GM19468 (cell line): ENCODE measurements around the gene POU2AF2.
"Not testable (repeated sequence)": the region's sequence is repeated elsewhere in the genome, so short reads cannot be mapped to it uniquely, and the experiment has no call there.

Source experiments
- ATAC-seq: cut with Tn5 transposase; IDR thresholded peaks from one replicate; pipeline ENCODE4 v1.9.1; 2021; ENCODE audit warnings: mild to moderate bottlenecking, moderate library complexity, moderate number of reproducible peaks; ENCODE audit not compliant: unreplicated experiment; ENCODE audit errors: extremely low read depth

The POU2AF2 gene

DNA sequence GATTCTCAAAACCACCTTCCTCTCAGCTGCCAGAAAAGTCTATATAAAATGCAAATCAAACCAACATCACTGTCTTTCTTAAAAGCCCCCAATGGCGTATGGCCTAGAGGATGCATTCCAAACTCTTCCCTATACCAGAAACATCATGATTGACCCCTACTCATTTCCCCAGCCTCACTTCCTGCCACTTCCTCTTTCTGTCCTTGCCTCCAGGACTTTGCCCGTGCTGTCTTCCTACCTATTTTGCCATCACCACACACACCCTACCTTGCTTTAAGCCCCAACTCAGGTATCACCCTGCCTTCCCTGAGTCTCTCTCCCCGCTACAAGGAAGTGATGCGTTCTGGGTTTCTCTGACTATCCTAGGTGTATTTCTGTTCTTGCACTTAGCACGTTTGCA, 8.1 kb downstream of the POU2AF2 start:
- no peak for ATAC-seq

DNA sequence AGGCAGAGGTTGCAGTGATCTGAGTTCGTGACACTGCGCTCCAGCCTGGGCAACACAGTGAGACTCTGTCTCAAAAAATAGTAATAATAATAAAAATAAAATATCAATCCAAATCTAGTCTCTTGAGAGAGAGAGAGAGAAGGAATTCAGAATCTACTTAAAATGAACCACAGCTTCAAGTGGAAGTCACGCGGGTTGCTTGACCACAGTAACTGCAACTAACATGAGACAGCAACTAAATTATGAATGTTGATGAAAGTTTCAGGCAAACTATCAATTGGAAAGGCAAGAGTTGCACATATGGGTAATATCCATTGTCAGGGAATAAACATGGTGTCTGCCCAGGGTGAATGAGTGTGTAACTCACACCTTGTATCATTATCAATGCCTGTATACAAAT, 12.5 kb downstream of the POU2AF2 start:
- ATAC-seq = no peak

DNA sequence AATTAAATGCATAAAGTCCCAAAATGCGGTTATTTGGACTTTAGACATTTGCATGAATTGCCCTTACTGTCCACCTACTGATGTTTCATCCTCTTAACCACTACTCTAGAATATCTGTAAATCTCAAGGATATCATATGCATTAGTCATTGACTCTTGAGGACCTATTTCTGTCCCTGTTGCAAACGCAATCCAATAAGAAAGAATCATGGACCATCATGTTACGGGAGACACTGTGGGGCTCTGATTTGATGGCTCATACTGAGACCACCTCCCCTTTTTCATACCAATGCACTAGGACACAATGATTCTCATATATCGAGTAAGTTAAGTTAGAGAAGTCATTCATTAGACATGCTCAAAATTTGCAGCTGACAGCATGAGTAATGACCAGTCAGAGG, 14.4 kb downstream of the POU2AF2 start:
- no peak for ATAC-seq

DNA sequence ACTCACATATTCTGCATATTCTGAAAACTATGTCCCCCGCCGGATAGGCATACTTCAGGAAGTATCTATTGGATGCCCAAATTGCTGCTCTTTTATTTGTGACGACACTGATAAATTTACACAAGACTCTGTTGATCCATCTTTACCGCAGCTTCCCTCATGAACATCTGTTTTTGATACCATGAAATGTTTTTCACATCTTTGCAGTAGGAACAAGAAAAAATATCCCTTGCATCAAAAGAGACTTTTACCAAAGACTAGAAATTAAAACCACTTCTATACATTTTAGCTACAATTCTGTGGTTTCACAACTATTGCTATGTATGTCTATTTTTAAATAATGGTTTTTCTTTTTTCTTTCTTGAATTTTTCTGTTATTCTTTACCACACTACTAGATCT, 15.3 kb downstream of the POU2AF2 start:
- no peak for ATAC-seq

DNA sequence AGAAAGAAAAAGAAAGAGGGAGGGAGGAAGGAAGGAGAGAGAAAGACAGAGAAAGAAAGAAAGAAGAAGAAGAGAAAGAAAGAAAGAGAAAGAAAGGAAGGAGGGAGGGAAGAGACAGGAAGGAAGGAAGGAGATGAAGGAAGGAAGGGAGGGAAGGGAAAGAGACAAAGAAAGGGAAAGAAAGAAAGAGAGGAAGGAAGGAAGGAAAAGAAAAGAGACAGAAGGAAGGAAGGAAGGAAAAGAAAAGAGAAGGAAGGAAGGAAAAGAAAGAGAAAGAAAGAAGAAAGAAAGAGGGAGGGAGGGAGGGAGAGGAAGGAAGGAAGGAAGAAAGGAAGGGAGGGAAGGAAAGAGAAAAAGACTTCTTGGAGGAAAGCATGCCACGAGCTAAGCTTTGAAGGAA, 19.1 kb downstream of the POU2AF2 start:
- ATAC-seq = no peak

DNA sequence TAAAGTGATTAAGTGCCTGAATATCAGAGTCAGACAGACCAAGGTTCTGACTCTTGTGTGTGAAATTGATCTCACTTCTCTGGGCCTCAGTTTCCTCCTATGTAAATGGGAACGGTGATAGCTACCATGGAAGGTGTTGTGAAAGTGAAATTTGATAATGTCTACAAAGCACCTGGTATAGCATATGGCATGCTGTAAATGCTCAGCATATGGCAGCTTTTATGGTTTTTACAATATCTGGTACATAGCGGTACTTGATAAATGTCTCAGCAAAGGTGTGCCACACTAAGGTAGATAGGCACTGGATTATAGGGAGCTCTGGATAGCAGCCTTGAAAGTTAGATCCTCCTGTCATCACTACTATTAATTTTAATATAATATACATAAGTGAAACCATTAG, 19.9 kb downstream of the POU2AF2 start:
- no peak for ATAC-seq

DNA sequence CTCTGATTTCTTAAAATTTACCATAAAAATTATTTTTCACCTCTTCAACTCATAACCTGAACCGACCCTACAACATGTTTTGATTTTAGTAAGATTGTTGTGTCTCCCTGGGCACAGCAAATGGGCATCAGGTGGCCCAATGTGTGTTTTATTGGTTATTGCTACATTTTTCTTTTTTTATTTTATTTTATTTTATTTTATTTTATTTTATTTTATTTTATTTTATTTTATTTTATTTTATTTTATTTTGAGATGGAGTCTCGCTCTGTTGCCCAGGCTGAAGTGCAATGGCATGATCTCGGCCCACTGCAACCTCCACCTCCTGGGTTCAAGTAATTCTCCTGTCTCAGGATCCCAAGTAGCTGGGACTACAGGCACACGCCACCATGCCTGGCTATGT, 22.8 kb downstream of the POU2AF2 start:
- ATAC-seq = not testable (repeated sequence)

DNA sequence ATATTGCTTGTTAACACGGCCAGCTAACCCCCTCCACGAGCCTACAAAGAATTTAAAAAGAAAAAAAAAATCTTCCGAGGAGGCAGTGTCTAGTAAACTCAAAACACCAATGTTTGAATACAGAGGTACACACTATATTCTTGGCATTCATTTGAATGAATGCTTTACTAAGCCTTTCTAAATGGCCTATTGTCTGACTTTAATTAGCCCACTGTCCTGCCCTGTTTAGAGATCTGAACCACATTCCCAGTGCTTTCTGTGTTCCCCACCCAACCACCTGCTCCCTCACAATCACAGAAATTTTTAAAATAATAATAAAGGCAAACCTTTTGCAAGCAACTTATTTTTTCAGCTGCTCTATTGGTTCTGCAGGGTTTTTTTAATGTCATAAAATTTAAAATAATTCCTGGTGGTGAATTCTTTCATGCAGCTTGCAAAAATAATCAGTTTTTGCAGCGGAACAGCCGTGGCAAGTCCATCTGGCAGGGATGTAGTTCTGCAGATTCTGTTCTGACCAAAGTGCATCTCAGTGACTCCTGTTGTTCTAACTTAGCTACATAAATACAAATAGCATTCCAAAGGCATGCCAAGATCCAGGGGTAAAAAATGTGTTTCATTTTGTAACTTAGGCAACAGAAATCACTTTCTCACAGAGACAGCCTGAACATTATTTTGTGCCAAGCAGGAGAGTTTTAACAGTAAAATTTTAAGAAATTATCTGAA, 23.8 kb downstream of the POU2AF2 start:
- no peak for ATAC-seq

DNA sequence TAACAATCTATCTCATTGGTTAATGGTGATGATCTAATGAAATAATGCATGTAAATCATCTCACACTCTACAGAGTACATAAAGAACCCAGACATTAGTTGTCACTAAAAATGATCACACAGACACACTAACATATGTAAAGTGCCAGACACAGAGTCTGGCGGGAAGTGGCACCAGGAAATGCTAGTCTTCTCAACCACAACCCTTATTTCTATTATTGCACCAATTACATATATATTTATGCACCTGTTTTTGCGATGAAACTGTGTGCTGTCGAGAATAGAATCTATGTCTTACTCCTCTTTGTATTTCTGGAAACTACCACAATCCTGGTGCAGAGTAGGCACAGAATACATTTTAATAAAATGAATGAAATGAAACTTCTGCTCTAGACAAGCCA, 26.9 kb downstream of the POU2AF2 start:
- ATAC-seq = no peak

DNA sequence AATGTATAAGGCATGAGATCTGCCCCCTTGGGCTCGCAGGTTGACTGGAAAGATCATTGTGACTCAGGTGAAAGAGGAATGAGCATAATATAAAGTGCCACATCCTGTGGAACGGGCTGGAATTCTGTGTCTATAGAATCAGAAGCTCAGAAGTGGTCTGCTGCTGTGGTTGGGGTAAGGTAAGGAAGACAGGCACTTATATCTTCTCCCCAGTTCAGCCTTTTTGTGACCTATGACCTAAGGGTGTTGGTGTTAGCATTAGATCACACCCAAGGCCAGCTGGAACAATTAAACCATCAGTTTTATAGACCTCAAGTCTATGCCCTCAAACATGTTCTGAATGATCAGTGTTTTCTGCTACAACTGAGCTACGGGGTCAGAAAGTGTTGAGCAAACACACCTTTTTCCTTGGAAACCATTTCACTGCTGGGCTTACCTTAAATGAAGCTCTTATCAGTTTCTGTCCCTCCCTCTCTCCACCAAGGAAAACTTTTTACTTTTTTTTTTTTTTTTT, 37.1 kb downstream of the POU2AF2 start:
- ATAC-seq = no peak

DNA sequence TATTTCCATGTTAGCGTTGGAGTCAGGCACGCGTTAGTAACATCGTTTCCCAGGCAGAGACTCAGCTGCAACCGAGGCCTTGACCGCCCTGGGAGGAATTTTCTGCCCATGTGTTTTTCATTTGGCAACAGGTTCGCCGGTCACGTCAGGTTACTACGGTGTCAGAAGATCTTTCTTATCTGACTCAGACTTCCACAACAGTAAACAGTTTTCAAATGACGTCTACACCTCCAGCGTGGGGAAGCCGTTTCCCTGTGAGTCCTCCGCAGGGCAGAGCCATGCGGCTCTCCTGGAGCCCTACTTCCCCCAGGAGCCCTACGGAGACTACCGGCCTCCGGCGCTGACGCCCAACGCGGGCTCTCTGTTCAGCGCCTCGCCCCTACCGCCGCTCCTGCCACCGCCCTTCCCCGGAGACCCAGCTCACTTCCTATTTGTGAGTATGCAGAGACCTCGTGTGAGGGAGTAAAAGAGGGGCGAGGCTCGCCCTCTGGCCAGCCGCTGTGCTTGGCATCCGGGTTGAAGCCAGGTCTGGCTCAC, 38.5 kb downstream of the POU2AF2 start:
- ATAC-seq = no peak

DNA sequence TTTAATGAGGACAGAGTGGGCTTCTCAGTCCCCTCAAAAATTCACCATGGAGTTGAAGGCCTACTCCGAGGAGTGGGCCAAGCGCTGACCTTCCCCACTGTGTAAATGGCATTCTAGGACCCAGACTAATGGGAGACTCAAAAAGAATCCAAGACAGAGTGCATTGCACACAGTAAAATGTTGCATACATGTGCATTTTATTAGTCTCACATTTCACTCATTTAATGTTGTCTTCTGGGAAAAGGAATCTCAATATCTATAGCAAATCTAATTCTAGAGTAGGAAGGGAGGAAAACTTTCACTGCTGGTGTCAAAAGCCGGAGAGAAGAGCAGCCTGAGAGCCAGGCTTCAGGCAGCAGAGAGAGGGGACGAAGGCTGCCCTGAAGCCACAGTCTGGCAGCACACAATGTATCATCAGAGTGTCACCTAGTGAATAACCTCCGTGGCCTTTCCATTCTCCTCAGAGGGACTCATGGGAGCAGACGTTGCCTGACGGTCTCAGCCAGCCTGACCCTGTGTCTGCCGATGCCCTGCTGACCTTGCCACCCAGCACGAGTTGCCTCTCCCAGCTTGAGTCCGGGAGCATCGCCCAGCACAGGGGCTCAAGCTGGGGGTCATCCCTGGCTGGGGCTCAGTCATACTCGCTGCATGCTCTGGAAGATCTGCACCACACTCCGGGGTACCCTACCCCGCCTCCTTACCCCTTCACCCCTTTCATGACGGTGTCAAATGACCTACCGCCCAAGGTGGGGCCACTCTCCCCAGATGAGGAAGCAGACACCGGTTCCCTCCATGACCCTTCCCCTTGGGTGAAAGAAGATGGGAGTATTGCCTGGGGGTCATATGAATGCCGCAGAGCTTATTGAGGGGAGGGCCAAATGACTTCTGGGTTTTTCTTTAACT, 39.9 kb downstream of the POU2AF2 start:
- ATAC-seq = no peak

DNA sequence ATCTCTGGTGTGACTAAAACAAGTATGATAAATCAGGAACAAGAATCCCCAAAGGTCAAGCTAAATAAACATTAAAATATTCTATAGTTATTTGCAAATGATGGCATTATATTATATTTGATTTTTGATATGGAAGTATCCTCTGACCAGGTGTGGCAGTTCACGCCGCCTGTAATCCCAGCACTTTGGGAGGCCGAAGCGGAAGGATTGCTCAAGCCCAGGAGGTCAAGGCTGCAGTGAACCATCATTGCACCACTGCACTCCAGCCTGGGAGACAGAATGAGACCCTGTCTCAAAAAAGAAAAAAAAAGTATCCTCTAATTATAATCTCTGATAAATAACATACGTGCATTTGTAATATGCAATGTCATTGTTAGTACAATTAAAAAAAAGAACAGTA, 46.2 kb downstream of the POU2AF2 start:
- no peak for ATAC-seq

DNA sequence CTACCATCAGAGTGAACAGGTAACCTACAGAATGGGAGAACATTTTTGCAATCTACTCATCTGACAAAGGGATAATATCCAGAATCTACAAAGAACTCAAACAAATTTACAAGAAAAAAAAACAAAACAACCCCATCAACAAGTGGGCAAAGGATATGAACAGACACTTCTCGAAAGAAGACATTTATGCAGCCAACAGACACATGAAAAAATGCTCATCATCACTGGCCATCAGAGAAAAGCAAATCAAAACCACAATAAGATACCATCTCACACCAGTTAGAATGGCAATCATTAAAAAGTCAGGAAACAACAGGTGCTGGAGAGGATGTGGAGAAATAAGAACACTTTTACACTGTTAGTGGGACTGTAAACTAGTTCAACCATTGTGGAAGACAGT, 46.9 kb downstream of the POU2AF2 start:
- not testable (repeated sequence) for ATAC-seq

DNA sequence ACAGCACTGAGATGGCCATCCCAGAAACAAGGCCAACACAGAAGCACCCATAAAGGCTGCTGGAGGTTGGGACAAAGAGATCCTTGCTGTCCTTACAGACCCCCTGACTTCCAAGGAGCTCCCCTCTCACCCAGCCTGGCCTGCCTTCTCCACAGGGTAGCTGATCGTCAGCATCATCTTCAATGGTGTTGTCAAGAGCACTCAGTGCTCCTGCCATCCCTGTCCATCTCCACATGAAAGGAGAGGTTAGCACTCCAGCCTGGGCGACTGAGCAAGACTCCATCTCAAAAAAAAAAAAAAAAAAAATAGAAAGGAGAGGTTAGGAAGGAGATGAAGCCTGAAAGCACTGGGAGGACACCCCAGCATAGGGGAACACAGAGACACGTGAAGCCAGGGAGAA, 50.7 kb downstream of the POU2AF2 start:
- no peak for ATAC-seq

DNA sequence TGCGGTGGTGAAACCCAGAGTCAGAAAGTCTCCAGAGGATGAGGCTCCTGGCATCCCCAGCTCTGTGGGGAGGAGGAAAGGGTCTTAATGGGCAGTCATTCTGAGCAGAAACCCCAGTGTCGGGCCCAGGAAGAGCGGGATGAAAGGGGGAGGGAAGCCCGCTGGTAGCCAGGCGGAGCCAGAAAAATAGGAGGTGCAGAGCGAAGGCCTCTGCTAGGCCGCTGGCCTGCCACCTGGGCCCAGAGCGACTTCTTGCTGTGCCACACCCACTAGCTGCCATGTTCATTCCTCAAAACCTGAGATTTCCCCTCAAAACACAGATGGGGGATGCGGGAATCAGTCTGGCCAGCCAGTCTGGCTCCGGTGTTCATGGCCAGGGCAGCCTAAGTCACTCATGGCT, 52.2 kb downstream of the POU2AF2 start:
- ATAC-seq = no peak

DNA sequence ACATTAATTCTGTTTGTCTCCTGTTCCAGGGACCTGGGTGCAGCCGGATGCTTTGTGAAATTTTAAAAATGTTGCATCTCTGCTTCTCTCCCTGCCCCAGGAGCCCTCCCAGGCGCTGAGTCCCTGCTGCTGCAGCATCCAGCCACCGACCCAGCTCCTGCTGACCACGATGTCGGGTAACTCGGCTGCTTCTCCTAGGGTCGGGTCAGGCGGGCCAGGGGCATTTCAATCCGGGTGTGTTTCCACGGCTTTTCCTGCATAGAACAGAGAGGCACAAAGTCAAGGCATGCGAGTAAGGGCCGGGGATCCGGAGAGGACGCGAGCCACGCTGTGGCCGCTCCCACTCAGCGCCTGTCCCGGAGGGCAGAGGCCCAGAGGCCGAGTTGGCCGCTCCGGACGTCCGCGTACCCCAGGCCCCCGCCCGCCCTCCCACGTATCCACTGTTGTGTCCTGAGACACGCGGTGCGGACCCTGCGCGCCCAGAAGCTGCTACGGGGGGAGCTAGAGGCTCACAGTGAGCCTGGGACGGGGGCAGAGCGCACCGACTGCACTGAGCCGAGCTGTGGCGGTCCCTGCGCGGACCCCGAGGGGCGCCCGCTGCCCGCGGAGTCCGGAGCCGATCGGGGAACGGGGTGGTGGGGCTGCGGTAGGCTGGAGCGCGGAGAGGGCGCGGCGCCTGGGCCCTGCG, 53.0 kb downstream of the POU2AF2 start, which contains the start of gene POU2AF3:
POU2AF3 (plus strand) TSS at position 134 of the 688 bp plus-strand sequence; CDS start at position 170, 36 bp downstream.
- no peak for ATAC-seq

DNA sequence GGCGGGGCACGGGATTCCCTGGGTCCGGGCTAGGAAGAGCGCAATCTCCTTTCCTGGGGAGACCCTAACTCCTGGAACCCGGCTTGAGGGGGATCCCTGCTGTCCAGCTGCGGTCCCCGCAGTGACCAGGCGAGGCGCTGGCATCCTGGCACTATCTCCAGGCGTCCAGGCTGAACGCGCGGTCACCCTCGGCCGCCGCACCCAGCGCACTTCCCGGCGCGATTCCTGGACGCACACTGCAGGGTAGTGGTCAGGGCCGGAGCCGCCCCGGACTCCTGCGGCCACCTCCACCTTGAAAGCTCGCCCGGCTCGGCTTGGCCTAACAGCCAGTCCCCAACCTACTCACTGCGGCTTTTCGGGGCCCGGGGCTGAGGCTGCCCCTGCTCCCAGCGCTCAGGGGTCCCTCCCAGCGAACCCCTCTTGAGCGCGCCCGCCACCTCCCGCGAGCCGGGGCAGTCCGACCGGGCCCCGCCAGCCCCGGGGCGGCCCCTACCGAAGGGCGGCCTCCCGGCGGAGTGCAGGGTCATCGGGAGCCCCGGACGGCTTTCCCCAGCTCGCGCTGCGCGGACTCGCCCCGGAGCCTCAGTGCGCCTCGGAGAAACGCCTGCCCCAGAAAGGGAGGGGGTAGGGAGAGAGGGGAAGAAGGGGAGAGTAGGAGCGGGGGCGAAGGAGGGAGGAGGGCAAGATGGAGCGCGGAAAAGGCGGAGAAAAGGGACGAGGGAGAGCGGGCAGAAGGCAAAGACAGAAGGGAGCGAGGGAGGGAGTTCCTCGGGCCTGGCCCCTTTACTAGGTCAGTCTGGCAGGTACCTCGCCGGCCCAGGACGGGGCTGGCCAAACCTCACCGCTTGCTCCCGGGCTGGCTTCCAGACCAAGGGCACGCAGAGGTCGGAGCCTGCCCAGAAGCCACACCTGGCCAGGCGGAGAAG, 53.8 kb downstream of the POU2AF2 start:
- no peak for ATAC-seq

DNA sequence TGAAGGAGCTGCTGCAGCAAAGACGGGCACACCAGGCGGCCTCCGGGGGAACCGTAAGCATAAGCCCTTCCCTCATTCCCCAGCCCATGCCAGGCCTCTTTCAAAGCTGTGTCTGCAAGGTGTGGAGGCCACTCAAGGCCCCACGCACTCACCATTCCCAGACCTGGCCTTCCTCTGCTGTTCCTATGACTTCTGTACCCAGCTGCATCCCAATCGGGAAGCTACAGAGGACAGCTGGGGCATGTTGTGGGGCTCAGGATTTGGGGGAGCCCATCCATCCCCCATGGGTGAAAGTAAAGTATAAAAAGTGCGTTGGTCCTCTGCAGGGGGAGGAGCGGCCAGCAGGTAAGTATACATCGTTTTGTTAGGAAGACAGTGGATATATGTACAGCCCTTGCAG, 55.0 kb downstream of the POU2AF2 start:
- ATAC-seq = no peak
